HEK293 (cell line): ENCODE measurements around the gene AGAP1.
A peak's percentile ranks its signal among the peaks of the same experiment; 100 is the strongest.

ENCODE experiments used
- CTCF ChIA-PET: fragments of 350-600 bp; formaldehyde crosslinking; extraction: SDS; loops from one replicate; lab custom pipeline; 2021; ENCODE audit warnings: antibody characterized with exemption; lab: Yijun Ruan, JAX
- POLR2A ChIA-PET: fragments of 300-600 bp; formaldehyde crosslinking; extraction: SDS; loops from one replicate; lab custom pipeline; 2020; ENCODE audit warnings: antibody characterized with exemption, inconsistent platforms; lab: Yijun Ruan, JAX
- H3K27ac ChIP-seq: fragments of 200-500 bp; sonication (Bioruptor generic); 2 replicates; pipeline ENCODE4 v1.5.1; 2014; ENCODE audit warnings: low read depth, low read length, control low read depth, inconsistent platforms; ENCODE audit errors: extremely low read depth
- H3K36me3 ChIP-seq, 2 experiments: fragments of 200-500 bp in 1 of 2; sonication (Bioruptor generic) in 1 of 2; 1 replicate in 1 of 2; 2 replicates in 1 of 2; pipeline ENCODE4 v1.5.1; 2014 to 2017; ENCODE audit warnings: inconsistent platforms in 2 of 2, low read length in 2 of 2; ENCODE audit not compliant: control insufficient read depth in 2 of 2, insufficient read depth in 1 of 2
- H3K4me1 ChIP-seq: fragments of 200-500 bp; sonication (Bioruptor generic); 2 replicates; pipeline ENCODE4 v1.5.1; 2014; ENCODE audit warnings: mild to moderate bottlenecking, low read length, inconsistent platforms; ENCODE audit not compliant: control insufficient read depth, insufficient read depth
- H3K4me3 ChIP-seq: 2 replicates; pipeline ENCODE4 v1.5.1; 2011; ENCODE audit warnings: low read depth, mild to moderate bottlenecking, control low read depth, low read length, moderate library complexity
- H3K9me3 ChIP-seq: fragments of 200-500 bp; sonication (Bioruptor generic); 2 replicates; pipeline ENCODE4 v1.5.1; 2014; ENCODE audit warnings: low read depth, low read length, inconsistent platforms; ENCODE audit not compliant: control insufficient read depth, insufficient read depth
- BCL11B ChIP-seq: fragments of 450-650 bp; formaldehyde crosslinking; IDR thresholded peaks from 2 replicates; pipeline ENCODE4 v1.5.1; 2016; ENCODE audit warnings: low read depth, missing biosample characterization, missing genetic modification characterization
- EGR2 ChIP-seq: fragments of 450-650 bp; formaldehyde crosslinking; IDR thresholded peaks from 2 replicates; pipeline ENCODE4 v1.5.1; 2016; ENCODE audit warnings: low read depth, missing biosample characterization, missing genetic modification characterization
- HOXA7 ChIP-seq: sonication (generic); formaldehyde crosslinking; IDR thresholded peaks from 2 replicates; pipeline ENCODE4 v1.8.1; 2022; ENCODE audit warnings: missing genetic modification reagents, borderline replicate concordance
- SCRT1 ChIP-seq: fragments of 450-650 bp; formaldehyde crosslinking; IDR thresholded peaks from 2 replicates; pipeline ENCODE4 v1.5.1; 2016; ENCODE audit warnings: missing biosample characterization, missing genetic modification characterization, borderline replicate concordance
- YY2 ChIP-seq: fragments of 450-650 bp; formaldehyde crosslinking; IDR thresholded peaks from 2 replicates; pipeline ENCODE4 v1.5.1; 2016; ENCODE audit warnings: missing biosample characterization, missing genetic modification characterization
- ZBTB21 ChIP-seq: fragments of 450-650 bp; formaldehyde crosslinking; IDR thresholded peaks from 2 replicates; pipeline ENCODE4 v1.5.1; 2017; ENCODE audit warnings: missing biosample characterization, missing genetic modification characterization
- ZBTB49 ChIP-seq: fragments of 450-650 bp; formaldehyde crosslinking; IDR thresholded peaks from 2 replicates; pipeline ENCODE4 v1.5.1; 2016; ENCODE audit warnings: missing biosample characterization, missing genetic modification characterization, low read depth
- ZFHX2 ChIP-seq: fragments of 450-650 bp; formaldehyde crosslinking; conservative IDR thresholded peaks from 2 replicates; pipeline ENCODE4 v1.5.1; 2016; ENCODE audit warnings: missing biosample characterization, missing genetic modification characterization
- ZIC2 ChIP-seq: fragments of 450-650 bp; formaldehyde crosslinking; IDR thresholded peaks from 2 replicates; pipeline ENCODE4 v1.5.1; 2016; ENCODE audit warnings: missing biosample characterization, missing genetic modification characterization
- ZNF114 ChIP-seq: fragments of 450-650 bp; formaldehyde crosslinking; IDR thresholded peaks from 2 replicates; pipeline ENCODE4 v1.5.0; 2017; ENCODE audit warnings: missing biosample characterization, missing genetic modification characterization
- ZNF132 ChIP-seq: fragments of 450-650 bp; formaldehyde crosslinking; IDR thresholded peaks from 2 replicates; pipeline ENCODE4 v1.5.1; 2017; ENCODE audit warnings: missing biosample characterization, missing genetic modification characterization, borderline replicate concordance
- ZNF138 ChIP-seq: fragments of 450-650 bp; formaldehyde crosslinking; IDR thresholded peaks from 2 replicates; pipeline ENCODE4 v1.5.1; 2016; ENCODE audit warnings: missing biosample characterization, missing genetic modification characterization, borderline replicate concordance
- ZNF19 ChIP-seq: fragments of 450-650 bp; formaldehyde crosslinking; IDR thresholded peaks from 2 replicates; pipeline ENCODE4; 2016; ENCODE audit warnings: missing biosample characterization, missing genetic modification characterization, low read depth
- ZNF239 ChIP-seq: fragments of 450-650 bp; formaldehyde crosslinking; IDR thresholded peaks from 2 replicates; pipeline ENCODE4 v1.5.1; 2016; ENCODE audit warnings: missing biosample characterization, missing genetic modification characterization
- ZNF266 ChIP-seq: fragments of 450-650 bp; formaldehyde crosslinking; IDR thresholded peaks from 2 replicates; pipeline ENCODE4 v1.5.1; 2016; ENCODE audit warnings: missing biosample characterization, missing genetic modification characterization, low read depth
- ZNF335 ChIP-seq: fragments of 450-650 bp; formaldehyde crosslinking; conservative IDR thresholded peaks from 2 replicates; pipeline ENCODE4 v1.5.1; 2016; ENCODE audit warnings: missing biosample characterization, missing genetic modification characterization
- ZNF423 ChIP-seq: fragments of 450-650 bp; formaldehyde crosslinking; IDR thresholded peaks from 2 replicates; pipeline ENCODE4 v1.5.1; 2016; ENCODE audit warnings: missing biosample characterization, missing genetic modification characterization
- ZNF596 ChIP-seq: fragments of 450-650 bp; IDR thresholded peaks from 2 replicates; pipeline ENCODE4 v1.5.0; 2018; ENCODE audit warnings: missing biosample characterization, mild to moderate bottlenecking, missing genetic modification characterization, moderate library complexity
- ZNF623 ChIP-seq: fragments of 450-650 bp; formaldehyde crosslinking; IDR thresholded peaks from 2 replicates; pipeline ENCODE4 v1.5.1; 2016; ENCODE audit warnings: missing biosample characterization, missing genetic modification characterization
- ZNF707 ChIP-seq: fragments of 450-650 bp; formaldehyde crosslinking; IDR thresholded peaks from 2 replicates; pipeline ENCODE4 v1.5.1; 2016; ENCODE audit warnings: missing biosample characterization, missing genetic modification characterization
- ZNF777 ChIP-seq: fragments of 450-650 bp; formaldehyde crosslinking; IDR thresholded peaks from 2 replicates; pipeline ENCODE4 v1.5.1; 2017; ENCODE audit warnings: missing biosample characterization, missing genetic modification characterization, borderline replicate concordance
- TF ChIP-seq, protein P1 (sequence below): fragments of 450-650 bp; formaldehyde crosslinking; IDR thresholded peaks from 2 replicates; pipeline ENCODE4 v1.5.1; 2016; ENCODE audit warnings: missing biosample characterization, missing genetic modification characterization, borderline replicate concordance
- TF ChIP-seq, protein P2 (sequence below): fragments of 450-650 bp; formaldehyde crosslinking; IDR thresholded peaks from 2 replicates; pipeline ENCODE4 v1.5.1; 2016; ENCODE audit warnings: missing biosample characterization, missing genetic modification characterization, low read depth

Gene AGAP1

DNA sequence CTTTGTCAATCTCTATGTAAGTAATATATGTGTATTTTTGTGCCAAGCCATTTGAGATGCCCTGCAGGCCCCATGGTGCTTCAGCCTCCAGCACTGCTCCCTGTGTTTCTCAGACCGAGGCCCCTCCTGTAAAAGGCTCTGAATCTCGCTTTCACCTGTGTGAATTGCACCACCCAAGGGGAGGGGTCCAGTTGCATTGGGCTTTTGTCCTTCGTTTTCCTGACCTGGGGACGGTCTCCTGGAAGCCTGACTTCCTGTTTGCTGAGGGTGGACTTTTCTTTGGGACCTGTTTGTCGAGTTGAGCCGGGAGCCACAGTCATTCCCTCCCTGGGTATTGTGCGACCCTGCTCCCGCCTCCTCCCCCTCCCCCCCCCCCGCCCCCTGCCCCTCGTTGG lies 48.9 kb downstream of the AGAP1 start (continued):
- no peak for TF ChIP-seq SCRT1

- Histone ChIP-seq H3K27ac (no peak overlapping the region), H3K36me3 (no peaks in the 10 kb centered on the region), H3K9me3 (no peaks in the 10 kb centered on the region), H3K4me1 (peaks cover 4% of the 10 kb centered on the region; the same call in 1 of the 2 replicates), H3K4me3 (no peak overlapping the region)
- CTCF ChIA-PET, result interaction anchor here (0.6 to 0.7 kb wide), 2 partner anchors 8 to 52 kb away, joined by 3 to 4 read pairs; no protein-coding TSS in a partner anchor
- TF ChIP-seq ZNF623 (no peak), ZNF423 (tag by site-specific recombination) (no peak), HOXA7 (no peak), ZBTB21 (tag by site-specific recombination) (no peak), ZNF114 (tag by site-specific recombination) (no peak), ZNF707 (tag by site-specific recombination) (no peak), ZFHX2 (tag by site-specific recombination) (peak; percentile 59; the same call in 1 of the 2 replicates), ZNF19 (no peak), ZNF138 (no peak), ZIC2 (tag by site-specific recombination) (no peak), EGR2 (tag by site-specific recombination) (peak; percentile 54)
- POLR2A ChIA-PET, result no interaction called here
Observed at GRCh38 chr2:235543128-235543750, 49.4 kb downstream of the AGAP1 start.

DNA sequence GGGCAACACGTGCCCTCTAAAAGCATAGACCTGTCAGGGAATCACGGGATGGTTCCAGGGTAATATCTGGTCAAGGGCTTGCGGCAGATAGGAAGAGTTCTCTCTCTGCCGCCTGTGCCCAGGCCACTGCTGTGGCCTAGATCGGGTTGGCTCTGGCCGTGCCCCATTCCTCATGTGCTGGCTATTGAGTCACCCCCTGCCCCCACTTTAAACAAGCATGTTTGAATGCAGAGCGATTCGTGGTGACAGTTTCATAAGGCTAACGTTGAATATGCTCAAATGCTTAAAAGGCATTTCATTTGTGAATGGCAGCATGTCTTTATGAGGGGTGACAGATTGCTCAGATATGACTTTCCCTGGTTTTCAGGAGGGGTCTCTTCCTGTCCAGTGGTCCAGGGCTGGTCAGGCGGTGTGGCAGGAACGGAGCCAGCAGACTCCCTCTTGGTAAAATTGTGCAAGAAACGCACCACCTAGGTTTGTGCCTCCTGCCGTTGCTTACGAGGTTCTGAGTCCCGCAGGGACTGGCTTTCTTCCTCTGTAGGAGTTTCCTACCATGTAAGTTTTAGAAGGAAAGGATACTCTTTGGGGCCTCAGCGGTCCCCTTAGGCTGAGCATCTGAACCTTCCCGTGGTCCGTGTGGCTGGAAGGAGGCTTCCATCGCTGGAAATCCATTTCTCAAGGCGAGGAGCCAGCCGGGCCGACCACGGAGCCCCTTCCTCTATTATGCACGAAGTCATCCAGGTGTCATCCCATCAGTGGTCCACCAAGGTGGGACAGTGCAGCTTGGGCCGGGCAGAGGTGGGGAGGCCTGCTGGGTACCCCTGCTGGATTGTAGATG lies 50.2 kb downstream of the AGAP1 start:
- no peak overlapping the region for H3K4me3 ChIP-seq
- peaks cover 4% of the 10 kb centered on the region; the same call in 1 of the 2 replicates for H3K4me1 ChIP-seq
- H3K36me3 ChIP-seq, result no peaks in the 10 kb centered on the region
- POLR2A ChIA-PET, result no interaction called here
- no peak overlapping the region for H3K27ac ChIP-seq
- H3K9me3 ChIP-seq, result no peaks in the 10 kb centered on the region
- CTCF ChIA-PET, result interaction anchor here (0.6 to 0.7 kb wide), 2 partner anchors 8 to 51 kb away, joined by 3 to 4 read pairs; no protein-coding TSS in a partner anchor
- TF ChIP-seq ZNF335 (no peak), ZNF132 (no peak), YY2 (tag by site-specific recombination) (no peak), ZNF777 (tag by site-specific recombination) (no peak), ZBTB49 (tag by site-specific recombination) (no peak), ZNF596 (tag by site-specific recombination) (no peak), HOXA7 (no peak), BCL11B (no peak), ZNF239 (tag by site-specific recombination) (no peak), ZNF266 (tag by site-specific recombination) (no peak)
- TF ChIP-seq, protein P1, sequence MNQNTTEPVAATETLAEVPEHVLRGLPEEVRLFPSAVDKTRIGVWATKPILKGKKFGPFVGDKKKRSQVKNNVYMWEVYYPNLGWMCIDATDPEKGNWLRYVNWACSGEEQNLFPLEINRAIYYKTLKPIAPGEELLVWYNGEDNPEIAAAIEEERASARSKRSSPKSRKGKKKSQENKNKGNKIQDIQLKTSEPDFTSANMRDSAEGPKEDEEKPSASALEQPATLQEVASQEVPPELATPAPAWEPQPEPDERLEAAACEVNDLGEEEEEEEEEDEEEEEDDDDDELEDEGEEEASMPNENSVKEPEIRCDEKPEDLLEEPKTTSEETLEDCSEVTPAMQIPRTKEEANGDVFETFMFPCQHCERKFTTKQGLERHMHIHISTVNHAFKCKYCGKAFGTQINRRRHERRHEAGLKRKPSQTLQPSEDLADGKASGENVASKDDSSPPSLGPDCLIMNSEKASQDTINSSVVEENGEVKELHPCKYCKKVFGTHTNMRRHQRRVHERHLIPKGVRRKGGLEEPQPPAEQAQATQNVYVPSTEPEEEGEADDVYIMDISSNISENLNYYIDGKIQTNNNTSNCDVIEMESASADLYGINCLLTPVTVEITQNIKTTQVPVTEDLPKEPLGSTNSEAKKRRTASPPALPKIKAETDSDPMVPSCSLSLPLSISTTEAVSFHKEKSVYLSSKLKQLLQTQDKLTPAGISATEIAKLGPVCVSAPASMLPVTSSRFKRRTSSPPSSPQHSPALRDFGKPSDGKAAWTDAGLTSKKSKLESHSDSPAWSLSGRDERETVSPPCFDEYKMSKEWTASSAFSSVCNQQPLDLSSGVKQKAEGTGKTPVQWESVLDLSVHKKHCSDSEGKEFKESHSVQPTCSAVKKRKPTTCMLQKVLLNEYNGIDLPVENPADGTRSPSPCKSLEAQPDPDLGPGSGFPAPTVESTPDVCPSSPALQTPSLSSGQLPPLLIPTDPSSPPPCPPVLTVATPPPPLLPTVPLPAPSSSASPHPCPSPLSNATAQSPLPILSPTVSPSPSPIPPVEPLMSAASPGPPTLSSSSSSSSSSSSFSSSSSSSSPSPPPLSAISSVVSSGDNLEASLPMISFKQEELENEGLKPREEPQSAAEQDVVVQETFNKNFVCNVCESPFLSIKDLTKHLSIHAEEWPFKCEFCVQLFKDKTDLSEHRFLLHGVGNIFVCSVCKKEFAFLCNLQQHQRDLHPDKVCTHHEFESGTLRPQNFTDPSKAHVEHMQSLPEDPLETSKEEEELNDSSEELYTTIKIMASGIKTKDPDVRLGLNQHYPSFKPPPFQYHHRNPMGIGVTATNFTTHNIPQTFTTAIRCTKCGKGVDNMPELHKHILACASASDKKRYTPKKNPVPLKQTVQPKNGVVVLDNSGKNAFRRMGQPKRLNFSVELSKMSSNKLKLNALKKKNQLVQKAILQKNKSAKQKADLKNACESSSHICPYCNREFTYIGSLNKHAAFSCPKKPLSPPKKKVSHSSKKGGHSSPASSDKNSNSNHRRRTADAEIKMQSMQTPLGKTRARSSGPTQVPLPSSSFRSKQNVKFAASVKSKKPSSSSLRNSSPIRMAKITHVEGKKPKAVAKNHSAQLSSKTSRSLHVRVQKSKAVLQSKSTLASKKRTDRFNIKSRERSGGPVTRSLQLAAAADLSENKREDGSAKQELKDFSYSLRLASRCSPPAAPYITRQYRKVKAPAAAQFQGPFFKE (tag by site-specific recombination), result no peak
- TF ChIP-seq, protein P2, sequence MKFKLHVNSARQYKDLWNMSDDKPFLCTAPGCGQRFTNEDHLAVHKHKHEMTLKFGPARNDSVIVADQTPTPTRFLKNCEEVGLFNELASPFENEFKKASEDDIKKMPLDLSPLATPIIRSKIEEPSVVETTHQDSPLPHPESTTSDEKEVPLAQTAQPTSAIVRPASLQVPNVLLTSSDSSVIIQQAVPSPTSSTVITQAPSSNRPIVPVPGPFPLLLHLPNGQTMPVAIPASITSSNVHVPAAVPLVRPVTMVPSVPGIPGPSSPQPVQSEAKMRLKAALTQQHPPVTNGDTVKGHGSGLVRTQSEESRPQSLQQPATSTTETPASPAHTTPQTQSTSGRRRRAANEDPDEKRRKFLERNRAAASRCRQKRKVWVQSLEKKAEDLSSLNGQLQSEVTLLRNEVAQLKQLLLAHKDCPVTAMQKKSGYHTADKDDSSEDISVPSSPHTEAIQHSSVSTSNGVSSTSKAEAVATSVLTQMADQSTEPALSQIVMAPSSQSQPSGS, result no peak
